Stromal cell of bone marrow (primary cell): Measurements from ENCODE around the gene USP49.

Experiments
- DNase-seq: peaks from one replicate; pipeline ENCODE4 v3.0.0-alpha.2; 2012; ENCODE audit warnings: low read depth

USP49 gene

GRCh38 chr6:41929924-41930323, 34.7 kb upstream of the USP49 start:
- DNase-seq = no peak

- DNase-seq = no peak
Observed at GRCh38 chr6:41927253-41927652, 32.1 kb upstream of the USP49 start.

GRCh38 chr6:41922154-41922553, 27.0 kb upstream of the USP49 start:
- DNase-seq = no peak

- DNase-seq = no peak
Observed at GRCh38 chr6:41921712-41921998, 26.5 kb upstream of the USP49 start.

- DNase-seq = peak; percentile 89
Observed at GRCh38 chr6:41920921-41921711, 25.9 kb upstream of the USP49 start, which contains the start of the genes BYSL and MED20. TSS of gene BYSL (plus strand) at chr6:41921499. CDS start at chr6:41921563, 64 bp downstream. TSS of gene MED20 (minus strand) at chr6:41921139. CDS start at chr6:41921018, 121 bp downstream.

GRCh38 chr6:41917528-41917927, 22.4 kb upstream of the USP49 start:
- peak; percentile 82 for DNase-seq

GRCh38 chr6:41914869-41915530, 19.8 kb upstream of the USP49 start:
- DNase-seq = no peak

- no peak for DNase-seq
Observed at GRCh38 chr6:41914343-41914742, 19.2 kb upstream of the USP49 start.

GRCh38 chr6:41909727-41910126, 14.6 kb upstream of the USP49 start:
- no peak for DNase-seq

GRCh38 chr6:41901882-41902519, 6.8 kb upstream of the USP49 start:
- no peak for DNase-seq

GRCh38 chr6:41900861-41901260, 5.7 kb upstream of the USP49 start:
- DNase-seq = no peak

- DNase-seq = no peak
Observed at GRCh38 chr6:41896281-41896680, 1.1 kb upstream of the USP49 start.

- DNase-seq = no peak
Observed at GRCh38 chr6:41894366-41895299, 542 bp downstream of the USP49 start.

- no peak for DNase-seq
Observed at GRCh38 chr6:41892921-41893564, 2.1 kb downstream of the USP49 start.

- no peak for DNase-seq
Observed at GRCh38 chr6:41887331-41887751, 7.8 kb downstream of the USP49 start.

GRCh38 chr6:41885930-41886329, 9.2 kb downstream of the USP49 start:
- no peak for DNase-seq

- DNase-seq = no peak
Observed at GRCh38 chr6:41884957-41885356, 10.2 kb downstream of the USP49 start.

- DNase-seq = no peak
Observed at GRCh38 chr6:41881506-41881905, 13.7 kb downstream of the USP49 start.

GRCh38 chr6:41878961-41879405, 16.2 kb downstream of the USP49 start:
- DNase-seq = peak; percentile 35

GRCh38 chr6:41878246-41878645, 16.9 kb downstream of the USP49 start:
- DNase-seq = no peak

- DNase-seq = no peak
Observed at GRCh38 chr6:41877051-41877680, 18.0 kb downstream of the USP49 start.
